MCF 10A (cell line): Measurements from ENCODE around the gene ZSWIM8. TPM values are rescaled to one million over a fixed set of nuclear protein-coding genes. Genes with fewer than 3 reads are reported as not detected.
"Not testable (repeated sequence)": the region's sequence is repeated elsewhere in the genome, so short reads cannot be mapped to it uniquely, and the experiment has no call there.

Source experiments
- BruUV-seq: library from RNA; stranded (reverse); fragments of 400-500 nt; replicated peaks from 2 replicates; lab custom pipeline; 2021; lab: Mats Ljungman, UMichigan
- CTCF ChIA-PET: fragments of 300-600 bp; sonication (Branson Sonifier 250); formaldehyde crosslinking; extraction: SDS; loops from one replicate; lab custom pipeline; 2021; ENCODE audit warnings: antibody characterized with exemption, inconsistent platforms; lab: Yijun Ruan, JAX
- POLR2A ChIA-PET: fragments of 300-600, 350-650 bp; sonication (Branson Sonifier 250); formaldehyde crosslinking; extraction: SDS; loops from one replicate; lab custom pipeline; 2020; ENCODE audit warnings: antibody characterized with exemption, inconsistent platforms; lab: Yijun Ruan, JAX
- DNase-seq: peaks from one replicate; pipeline ENCODE4 v3.0.0-alpha.2; 2018; ENCODE audit not compliant: unreplicated experiment
- H3K27ac Mint-ChIP-seq: one replicate; pipeline ENCODE4 v1.8.0; 2022; ENCODE audit warnings: mild to moderate bottlenecking, low read depth, mixed read lengths; ENCODE audit not compliant: unreplicated experiment
- H3K27me3 Mint-ChIP-seq: one replicate; pipeline ENCODE4 v1.8.0; 2022; ENCODE audit warnings: mixed read lengths; ENCODE audit not compliant: insufficient read depth, unreplicated experiment
- H3K36me3 Mint-ChIP-seq: one replicate; pipeline ENCODE4 v1.8.0; 2022; ENCODE audit warnings: mild to moderate bottlenecking, moderate library complexity, mixed read lengths; ENCODE audit not compliant: insufficient read depth, unreplicated experiment
- H3K4me1 Mint-ChIP-seq: one replicate; pipeline ENCODE4 v1.8.0; 2022; ENCODE audit warnings: mixed read lengths; ENCODE audit not compliant: insufficient read depth, unreplicated experiment
- H3K4me3 Mint-ChIP-seq: one replicate; pipeline ENCODE4 v1.8.0; 2022; ENCODE audit warnings: mild to moderate bottlenecking, moderate library complexity, mixed read lengths; ENCODE audit not compliant: unreplicated experiment
- H3K9me3 Mint-ChIP-seq: one replicate; pipeline ENCODE4 v1.8.0; 2022; ENCODE audit warnings: mixed read lengths; ENCODE audit not compliant: unreplicated experiment
- CTCF ChIP-seq: fragments of 200-600 bp; IDR thresholded peaks from one replicate; pipeline ENCODE4 v1.8.0; 2022; ENCODE audit warnings: antibody characterized with exemption, mild to moderate bottlenecking; ENCODE audit not compliant: unreplicated experiment
- intact Hi-C: fragments of 100-400 bp; cut with micrococcal nuclease; formaldehyde crosslinking; loops from 2 replicates; pipeline ENCODE4 v1.14.1; 2022
- total RNA-seq: library from RNA; stranded (reverse); gene quantifications from 2 replicates; pipeline ENCODE4 v1.2.3, GENCODE V29; 2022

ZSWIM8 gene
- total RNA-seq, 1 experiment from 2014 or later: 84.2 TPM

GRCh38 chr10:73827346-73828089 lies 42.1 kb downstream of the ZSWIM8 start:
- intact Hi-C loops: no loop called here
- POLR2A ChIA-PET: interaction anchor here (0.8 to 1.7 kb wide), 5 partner anchors 9 to 49 kb away, joined by 3 to 5 read pairs (median 3); no protein-coding TSS in a partner anchor
- Mint-ChIP-seq H3K4me3 (peak overlapping the region; percentile 46), H3K36me3 (no peaks in the 10 kb centered on the region), H3K27me3 (no peaks in the 10 kb centered on the region), H3K27ac (peak overlapping the region; percentile 27), H3K4me1 (peaks cover 12% of the 10 kb centered on the region), H3K9me3 (no peaks in the 10 kb centered on the region)
- DNase-seq: peak; percentile 91
- CTCF ChIA-PET: interaction anchor here (0.6 to 1.1 kb wide), 6 partner anchors 8 to 113 kb away, joined by 3 to 4 read pairs (median 3); no protein-coding TSS in a partner anchor
- no TSS peak for BruUV-seq
- TF ChIP-seq CTCF: no peak

- no TSS peak for BruUV-seq
- Mint-ChIP-seq H3K27me3 (no peaks in the 10 kb centered on the region), H3K9me3 (no peaks in the 10 kb centered on the region), H3K4me3 (no peak overlapping the region), H3K36me3 (no peaks in the 10 kb centered on the region), H3K4me1 (peaks cover 12% of the 10 kb centered on the region), H3K27ac (no peak overlapping the region)
- CTCF ChIA-PET: interaction anchor here (0.9 to 1.1 kb wide), 2 partner anchors 8 to 113 kb away, joined by 3 read pairs; no protein-coding TSS in a partner anchor
- no peak for DNase-seq
- intact Hi-C loops: no loop called here
- POLR2A ChIA-PET: interaction anchor here (1.4 to 1.6 kb wide), 2 partner anchors 9 to 14 kb away, joined by 3 to 5 read pairs; no protein-coding TSS in a partner anchor
- no peak for TF ChIP-seq CTCF
Measured at GRCh38 chr10:73828161-73828560, 42.8 kb downstream of the ZSWIM8 start.

- DNase-seq, H3K4me3 Mint-ChIP-seq, H3K27ac Mint-ChIP-seq, H3K36me3 Mint-ChIP-seq, H3K9me3 Mint-ChIP-seq, BruUV-seq, H3K27me3 Mint-ChIP-seq: not testable (repeated sequence)
- intact Hi-C loops: loop anchor here (1.0 kb wide), 1 partner anchor 13 kb away; no protein-coding TSS in a partner anchor
- peaks cover 12% of the 10 kb centered on the region for H3K4me1 Mint-ChIP-seq
- CTCF ChIA-PET: interaction anchor here (1.1 kb wide), 1 partner anchor 112 kb away, joined by 3 read pairs; no protein-coding TSS in a partner anchor
- POLR2A ChIA-PET: interaction anchor here (1.6 kb wide), 1 partner anchor 10 kb away, joined by 5 read pairs; no protein-coding TSS in a partner anchor
Measured at GRCh38 chr10:73829090-73829489, 43.7 kb downstream of the ZSWIM8 start.

GRCh38 chr10:73836427-73836980 lies 51.1 kb downstream of the ZSWIM8 start:
- CTCF ChIA-PET: interaction anchor here (1.0 to 7.7 kb wide), 3 partner anchors 8 to 17 kb away, joined by 3 to 68 read pairs (median 4); no protein-coding TSS in a partner anchor
- Mint-ChIP-seq H3K4me3 (no peak overlapping the region), H3K27ac (peak overlapping the region; percentile 35), H3K36me3 (peaks cover 29% of the 10 kb centered on the region), H3K27me3 (no peaks in the 10 kb centered on the region), H3K4me1 (no peaks in the 10 kb centered on the region), H3K9me3 (no peaks in the 10 kb centered on the region)
- no peak for TF ChIP-seq CTCF
- DNase-seq: no peak
- intact Hi-C loops: no loop called here
- POLR2A ChIA-PET: interaction anchor here (0.7 to 1.0 kb wide), 2 partner anchors 10 to 28 kb away, joined by 3 to 4 read pairs; no protein-coding TSS in a partner anchor
- BruUV-seq: no TSS peak
